Tibial artery (tissue), 4 donors: ENCODE measurements around the gene FAM131B.
A peak's percentile ranks its signal among the peaks of the same experiment; 100 is the strongest.

ENCODE experiments used
- DNase-seq, 2 donors: peaks; one replicate each; pipeline ENCODE4 v3.0.0-alpha.2; 2019
- H3K27ac ChIP-seq, 2 donors: fragments of 200-600 bp; sonication (generic) in 1 of 2; 1 replicate in 1 of 2; 2 replicates in 1 of 2; pipeline ENCODE4 v1.5.1; 2018 to 2019; ENCODE audit warnings: mild to moderate bottlenecking in 1 of 2
- H3K27me3 ChIP-seq, 2 donors: fragments of 200-600 bp; sonication (generic) in 1 of 2; one replicate each; pipeline versions ENCODE4 v1.5.1 to v1.6.0; 2016 to 2019
- H3K36me3 ChIP-seq, 3 donors: fragments of 200-600 bp; sonication (generic) in 2 of 3; one replicate each; pipeline ENCODE4 v1.5.1; 2016 to 2019; ENCODE audit warnings: mild to moderate bottlenecking in 2 of 3
- H3K4me1 ChIP-seq, 4 donors: fragments of 200-600 bp; sonication (generic) in 2 of 4; 1 replicate in 3 of 4; 2 replicates in 1 of 4; pipeline ENCODE4 v1.5.1; 2016 to 2019
- H3K4me3 ChIP-seq, 2 donors: fragments of 200-600 bp; sonication (generic) in 1 of 2; 1 replicate in 1 of 2; 2 replicates in 1 of 2; pipeline ENCODE4 v1.5.1; 2018 to 2019; ENCODE audit warnings: mild to moderate bottlenecking in 2 of 2
- H3K9me3 ChIP-seq, 3 donors: fragments of 200-600 bp; sonication (generic) in 1 of 3; one replicate each; pipeline ENCODE4 v1.5.1; 2016 to 2019
- intact Hi-C: fragments of 100-400 bp; cut with DNase I; formaldehyde crosslinking; loops from one replicate; pipeline ENCODE4 v1.15.0; 2023; ENCODE audit warnings: low total_unique reads
- TF ChIP-seq, protein P1 (sequence below), 2 experiments: fragments of 200-600 bp in 1 of 2; fragments of 450-650 bp in 1 of 2; IDR thresholded peaks; one replicate each; pipeline ENCODE4 v1.5.1; 2017 to 2019; ENCODE audit warnings: antibody characterized with exemption in 2 of 2, mild to moderate bottlenecking in 1 of 2, moderate library complexity in 1 of 2

The FAM131B gene

DNA sequence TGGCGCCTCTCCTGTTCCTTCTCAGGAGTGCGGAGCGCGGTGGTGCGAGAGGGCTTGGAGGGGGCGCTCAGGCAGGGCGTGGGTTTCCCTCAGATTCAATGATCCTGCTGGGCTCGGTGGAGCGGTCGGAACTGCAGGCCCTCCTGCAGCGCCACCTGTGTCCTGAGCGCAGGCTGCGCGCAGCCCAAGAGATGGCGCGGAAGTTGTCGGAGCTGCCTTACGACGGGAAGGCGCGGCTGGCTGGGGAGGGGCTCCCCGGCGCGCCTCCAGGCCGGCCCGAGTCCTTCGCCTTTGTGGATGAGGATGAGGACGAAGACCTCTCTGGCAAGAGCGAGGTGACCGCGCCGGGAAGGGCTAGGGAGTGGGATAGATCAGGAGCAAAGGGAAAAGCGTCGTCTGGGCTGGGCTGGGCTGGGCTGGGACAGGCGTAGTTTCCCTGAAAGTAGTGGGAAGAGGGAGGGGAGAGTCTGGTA lies 17.0 kb downstream of the FAM131B start:
- H3K9me3 ChIP-seq: no peaks in the 10 kb centered on the region
- intact Hi-C loops: no loop called here
- no peak overlapping the region for H3K27ac ChIP-seq
- TF ChIP-seq, protein P1, sequence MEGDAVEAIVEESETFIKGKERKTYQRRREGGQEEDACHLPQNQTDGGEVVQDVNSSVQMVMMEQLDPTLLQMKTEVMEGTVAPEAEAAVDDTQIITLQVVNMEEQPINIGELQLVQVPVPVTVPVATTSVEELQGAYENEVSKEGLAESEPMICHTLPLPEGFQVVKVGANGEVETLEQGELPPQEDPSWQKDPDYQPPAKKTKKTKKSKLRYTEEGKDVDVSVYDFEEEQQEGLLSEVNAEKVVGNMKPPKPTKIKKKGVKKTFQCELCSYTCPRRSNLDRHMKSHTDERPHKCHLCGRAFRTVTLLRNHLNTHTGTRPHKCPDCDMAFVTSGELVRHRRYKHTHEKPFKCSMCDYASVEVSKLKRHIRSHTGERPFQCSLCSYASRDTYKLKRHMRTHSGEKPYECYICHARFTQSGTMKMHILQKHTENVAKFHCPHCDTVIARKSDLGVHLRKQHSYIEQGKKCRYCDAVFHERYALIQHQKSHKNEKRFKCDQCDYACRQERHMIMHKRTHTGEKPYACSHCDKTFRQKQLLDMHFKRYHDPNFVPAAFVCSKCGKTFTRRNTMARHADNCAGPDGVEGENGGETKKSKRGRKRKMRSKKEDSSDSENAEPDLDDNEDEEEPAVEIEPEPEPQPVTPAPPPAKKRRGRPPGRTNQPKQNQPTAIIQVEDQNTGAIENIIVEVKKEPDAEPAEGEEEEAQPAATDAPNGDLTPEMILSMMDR (IDR thresholded peaks at IDR 0.05): peak in 1 of 2 experiments; percentile 27
- H3K4me1 ChIP-seq: peaks cover 0 to 7% (median 2%) of the 10 kb centered on the region in 4 donors
- peaks cover 0 to 27% of the 10 kb centered on the region in 2 donors for H3K27me3 ChIP-seq
- no peak overlapping the region for H3K4me3 ChIP-seq
- peak in 1 of 2 donors; percentile 35 for DNase-seq
- H3K36me3 ChIP-seq: no peaks in the 10 kb centered on the region

DNA sequence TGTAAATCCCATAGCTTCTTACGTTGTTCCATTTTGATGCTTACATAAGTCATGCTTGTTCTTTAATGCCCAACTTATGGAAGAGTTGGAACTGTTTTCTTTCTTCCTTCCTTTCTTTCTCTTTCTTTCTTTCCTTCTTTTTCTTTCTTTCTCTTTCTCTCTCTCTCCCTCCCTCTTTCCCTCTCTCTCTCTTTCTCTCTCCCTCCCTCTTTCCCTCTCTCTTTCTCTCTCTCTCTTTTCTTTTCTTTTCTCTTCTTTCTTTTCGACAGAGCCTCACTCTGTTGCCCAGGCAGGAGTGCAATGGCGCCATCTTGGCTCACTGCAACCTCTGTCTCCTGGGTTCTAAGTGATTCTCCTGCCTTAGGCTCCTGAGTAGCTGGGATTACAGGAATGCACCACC lies 18.9 kb downstream of the FAM131B start:
- no peaks in the 10 kb centered on the region for H3K36me3 ChIP-seq
- H3K4me3 ChIP-seq: no peak overlapping the region
- H3K27ac ChIP-seq: no peak overlapping the region
- peaks cover 0 to 7% (median 2%) of the 10 kb centered on the region in 4 donors for H3K4me1 ChIP-seq
- intact Hi-C loops: no loop called here
- TF ChIP-seq, protein P1 (IDR thresholded peaks at IDR 0.05): no peak
- no peaks in the 10 kb centered on the region for H3K9me3 ChIP-seq
- no peak for DNase-seq
- H3K27me3 ChIP-seq: peaks cover 0 to 34% of the 10 kb centered on the region in 2 donors

DNA sequence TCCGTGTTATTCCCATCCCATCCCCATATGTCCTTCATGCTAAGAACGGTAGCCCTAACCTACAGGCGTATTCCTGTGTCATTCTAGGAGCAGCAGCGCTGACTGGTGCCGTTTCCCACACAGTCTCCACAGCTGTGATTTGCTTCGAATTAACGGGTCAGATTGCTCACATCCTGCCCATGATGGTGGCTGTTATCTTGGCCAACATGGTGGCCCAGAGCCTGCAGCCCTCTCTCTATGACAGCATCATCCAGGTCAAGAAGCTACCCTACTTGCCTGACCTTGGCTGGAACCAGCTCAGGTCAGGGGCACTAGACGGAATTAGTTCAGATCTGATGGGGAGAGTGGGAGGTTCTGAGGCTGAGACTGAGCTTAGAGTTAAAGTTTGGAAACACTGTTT lies 20.7 kb downstream of the FAM131B start:
- no peak overlapping the region for H3K4me3 ChIP-seq
- intact Hi-C loops: no loop called here
- DNase-seq: no peak

DNA sequence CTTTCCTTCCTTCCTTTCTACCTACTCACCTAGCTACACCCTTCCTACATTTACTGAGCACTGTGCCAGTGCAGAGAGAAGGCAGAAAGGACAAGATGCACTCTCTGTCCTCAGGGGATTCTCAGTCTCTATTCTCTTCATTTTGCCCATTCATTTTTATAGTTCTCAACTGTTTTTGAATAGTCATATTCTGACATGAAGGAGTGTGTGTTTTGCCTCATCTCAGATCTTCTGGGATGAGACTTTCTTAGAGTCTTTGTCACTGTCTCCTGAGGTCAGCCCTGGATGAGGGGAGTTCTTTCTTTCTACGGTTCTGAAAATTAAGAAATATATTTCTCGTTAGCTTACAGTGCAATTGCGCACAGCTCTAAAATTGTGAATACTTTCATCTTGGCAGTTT lies 25.3 kb downstream of the FAM131B start:
- no peak overlapping the region for H3K27ac ChIP-seq
- no peak overlapping the region for H3K4me3 ChIP-seq
- TF ChIP-seq, protein P1 (IDR thresholded peaks at IDR 0.05): no peak
- DNase-seq: no peak
- H3K9me3 ChIP-seq: no peaks in the 10 kb centered on the region
- no peaks in the 10 kb centered on the region for H3K4me1 ChIP-seq
- intact Hi-C loops: no loop called here
- peaks cover 0 to 17% of the 10 kb centered on the region in 2 donors for H3K27me3 ChIP-seq
- H3K36me3 ChIP-seq: no peaks in the 10 kb centered on the region

More for the DNA sequence above, 20.7 kb downstream of the FAM131B start:
- TF ChIP-seq, protein P1 (IDR thresholded peaks at IDR 0.05): no peak
- H3K27ac ChIP-seq: no peak overlapping the region
- H3K27me3 ChIP-seq: peaks cover 0 to 38% of the 10 kb centered on the region in 2 donors
- peaks cover 0 to 7% (median 2%) of the 10 kb centered on the region in 4 donors for H3K4me1 ChIP-seq
- H3K36me3 ChIP-seq: no peaks in the 10 kb centered on the region
- no peaks in the 10 kb centered on the region for H3K9me3 ChIP-seq

DNA sequence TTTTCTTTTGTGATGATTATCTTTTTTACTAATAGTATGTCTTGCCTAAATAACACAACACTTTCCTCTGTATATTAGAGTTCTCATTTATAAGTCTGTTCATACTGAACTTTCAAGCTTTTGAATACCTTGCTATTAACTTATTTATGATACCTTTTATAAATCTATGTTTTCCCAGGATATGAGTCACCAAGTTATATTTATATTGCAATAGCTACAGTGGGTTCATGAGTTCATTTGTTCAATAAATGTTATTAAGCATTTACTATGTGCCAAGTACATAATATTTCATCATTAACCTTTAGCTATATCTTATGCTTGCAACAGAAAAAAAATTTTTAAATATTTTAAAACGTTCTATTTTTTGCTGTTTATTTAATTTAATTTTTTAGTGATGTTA lies 28.3 kb downstream of the FAM131B start:
- TF ChIP-seq, protein P1 (IDR thresholded peaks at IDR 0.05): no peak
- Histone ChIP-seq H3K27ac (no peak overlapping the region), H3K9me3 (no peaks in the 10 kb centered on the region), H3K4me3 (no peak overlapping the region), H3K27me3 (peaks cover 0 to 12% of the 10 kb centered on the region in 2 donors), H3K36me3 (no peaks in the 10 kb centered on the region), H3K4me1 (no peaks in the 10 kb centered on the region)
- intact Hi-C loops: no loop called here
- DNase-seq: no peak
